HG03378 (cell line): Measurements from ENCODE around the gene CREBBP.

Experiments used
- ATAC-seq: cut with Tn5 transposase; IDR thresholded peaks from one replicate; pipeline ENCODE4 v1.9.1; 2021; ENCODE audit warnings: mild to moderate bottlenecking, moderate library complexity; ENCODE audit not compliant: unreplicated experiment

Gene CREBBP

GRCh38 chr16:3856367-3857141, 24.0 kb downstream of the CREBBP start:
- no peak for ATAC-seq

- ATAC-seq = no peak
Measured at GRCh38 chr16:3854750-3855541, 25.6 kb downstream of the CREBBP start.

GRCh38 chr16:3850544-3850899, 30.0 kb downstream of the CREBBP start:
- ATAC-seq = no peak

GRCh38 chr16:3849751-3850543, 30.6 kb downstream of the CREBBP start:
- ATAC-seq = no peak

- ATAC-seq = no peak
Measured at GRCh38 chr16:3846595-3847091, 33.9 kb downstream of the CREBBP start.

- ATAC-seq = no peak
Measured at GRCh38 chr16:3846087-3846486, 34.4 kb downstream of the CREBBP start.

- no peak for ATAC-seq
Measured at GRCh38 chr16:3842994-3843393, 37.5 kb downstream of the CREBBP start.

GRCh38 chr16:3841729-3842508, 38.6 kb downstream of the CREBBP start:
- no peak for ATAC-seq

GRCh38 chr16:3839402-3840184, 40.9 kb downstream of the CREBBP start:
- no peak for ATAC-seq

GRCh38 chr16:3838600-3839401, 41.7 kb downstream of the CREBBP start:
- ATAC-seq = no peak

- ATAC-seq = no peak
Measured at GRCh38 chr16:3837851-3838586, 42.5 kb downstream of the CREBBP start.

GRCh38 chr16:3836641-3837040, 43.9 kb downstream of the CREBBP start:
- ATAC-seq = no peak

- ATAC-seq = no peak
Measured at GRCh38 chr16:3835089-3835602, 45.4 kb downstream of the CREBBP start.

GRCh38 chr16:3832668-3833067, 47.8 kb downstream of the CREBBP start:
- no peak for ATAC-seq

GRCh38 chr16:3830625-3831254, 49.8 kb downstream of the CREBBP start:
- ATAC-seq = no peak

- no peak for ATAC-seq
Measured at GRCh38 chr16:3829631-3830536, 50.6 kb downstream of the CREBBP start.

GRCh38 chr16:3825940-3826339, 54.6 kb downstream of the CREBBP start:
- no peak for ATAC-seq
